Ammon's horn (tissue), 1 donor: Measurements from ENCODE around the gene BAD.

Source experiments
- DNase-seq: peaks from one replicate; pipeline ENCODE4 v3.0.0-alpha.2; 2016; ENCODE audit warnings: low spot score

Gene BAD

DNA sequence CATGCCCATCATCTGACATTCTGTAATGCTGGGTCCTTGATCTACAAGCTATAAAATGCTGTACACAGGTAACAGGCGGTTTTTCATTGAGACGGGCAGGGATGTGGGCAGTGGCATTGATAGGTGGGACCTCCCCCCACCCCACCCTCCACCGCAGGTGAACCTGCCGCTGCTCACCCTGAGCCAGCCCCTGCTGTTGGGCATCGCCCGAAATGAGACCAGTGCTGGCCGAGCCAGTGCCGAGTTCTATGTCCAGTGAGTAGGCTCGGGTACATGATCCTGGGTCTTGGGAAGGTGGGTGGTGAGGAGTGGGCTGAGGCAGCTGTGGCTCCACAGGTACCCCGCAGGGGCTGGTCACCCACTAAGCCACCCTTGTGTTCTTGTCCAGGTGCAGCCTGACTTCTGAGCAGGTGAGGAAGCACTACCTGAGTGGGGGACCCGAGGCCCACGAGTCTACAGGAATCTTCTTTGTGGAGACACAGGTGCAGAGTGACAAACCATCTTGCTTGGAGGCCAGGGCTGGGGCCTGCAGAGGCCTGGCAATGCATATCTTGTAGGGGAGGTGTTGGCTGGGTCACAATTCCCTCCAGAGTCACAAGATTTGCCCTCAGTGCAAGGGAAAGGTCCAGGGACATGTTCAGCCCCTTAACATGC lies 55.2 kb downstream of the BAD start:
- DNase-seq, result no peak

GRCh38 chr11:64227405-64227956 lies 57.0 kb downstream of the BAD start:
- DNase-seq, result no peak

GRCh38 chr11:64226507-64227051 lies 57.9 kb downstream of the BAD start:
- peak; percentile 66 for DNase-seq

GRCh38 chr11:64225608-64226506 lies 58.6 kb downstream of the BAD start, which contains the start of the genes NUDT22 and TRPT1:
TSS of gene NUDT22 (plus strand) at chr11:64226274. CDS start at chr11:64226653, 379 bp downstream.
TSS of gene TRPT1 (minus strand) at chr11:64226186. CDS start at chr11:64225860, 326 bp downstream.
- peak; percentile 91 for DNase-seq

DNA sequence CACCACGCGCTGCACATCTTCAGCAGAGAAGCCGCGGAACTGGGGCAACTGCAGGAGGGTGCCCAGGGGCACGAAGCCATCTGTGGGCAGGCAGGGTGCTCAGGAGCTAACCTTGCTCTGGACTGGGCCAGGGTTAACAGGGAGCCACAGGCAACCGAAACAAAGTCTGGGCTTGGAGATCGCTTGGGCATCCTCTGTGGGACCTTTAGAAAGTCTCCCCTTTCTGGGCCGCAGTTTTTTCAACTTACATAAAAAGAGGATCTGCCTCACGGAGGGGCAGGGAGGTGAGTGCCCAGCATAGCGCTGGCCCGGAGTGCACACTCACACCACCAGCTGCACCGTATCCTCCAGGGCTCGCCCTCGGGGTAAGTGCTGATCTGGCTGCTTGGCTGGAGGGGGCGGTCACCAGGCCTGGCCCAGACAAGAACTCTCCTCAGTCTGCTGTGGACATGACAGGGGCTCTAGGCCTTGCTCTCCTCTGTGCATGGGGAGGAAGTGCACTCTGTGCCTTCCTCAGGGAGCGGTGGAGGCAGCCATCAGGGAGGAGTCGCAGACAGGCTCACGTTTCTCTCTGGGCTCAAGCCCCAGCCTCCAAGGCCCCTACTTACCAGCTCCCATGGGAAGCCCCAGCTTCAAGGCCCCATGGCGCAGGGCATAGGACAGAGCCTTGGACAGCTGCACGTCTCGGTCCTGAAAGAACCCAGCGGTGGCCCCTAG lies 59.4 kb downstream of the BAD start:
- DNase-seq, result no peak

DNA sequence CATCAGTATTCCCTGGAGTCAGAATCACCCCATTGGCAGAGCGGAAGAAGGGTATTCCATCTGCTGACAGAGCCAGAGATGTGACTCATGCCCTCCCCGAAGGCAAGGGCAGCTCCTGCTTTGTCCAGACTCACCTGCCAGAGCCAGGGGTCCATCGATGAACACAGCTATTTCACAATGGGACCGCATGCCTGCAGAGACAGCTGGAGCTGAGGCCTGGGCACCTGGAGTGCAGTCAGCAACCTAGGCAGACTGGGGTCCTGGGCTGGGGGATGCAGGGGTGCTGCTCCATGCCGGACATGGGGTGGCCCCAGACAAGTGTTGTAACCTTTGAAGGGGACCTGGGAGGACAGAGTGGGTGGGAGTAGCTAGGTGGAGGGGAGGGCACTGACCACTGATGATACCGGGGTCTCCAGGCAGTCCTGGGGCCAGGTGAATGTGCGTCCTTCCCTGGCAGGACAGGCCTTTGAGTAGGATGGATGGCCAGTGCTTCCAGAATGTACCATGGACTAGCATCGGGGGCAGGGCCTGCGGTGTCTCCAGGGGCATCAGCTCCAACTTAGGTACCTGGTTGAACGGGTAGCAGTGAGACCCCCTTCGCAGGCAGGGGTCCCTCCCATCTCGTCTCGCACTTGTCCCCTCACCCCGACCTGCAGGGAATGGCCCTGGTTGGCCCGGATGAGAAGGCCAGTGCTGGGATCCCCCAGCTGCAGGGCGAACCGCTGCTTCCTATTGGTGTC lies 60.1 kb downstream of the BAD start:
- no peak for DNase-seq

DNA sequence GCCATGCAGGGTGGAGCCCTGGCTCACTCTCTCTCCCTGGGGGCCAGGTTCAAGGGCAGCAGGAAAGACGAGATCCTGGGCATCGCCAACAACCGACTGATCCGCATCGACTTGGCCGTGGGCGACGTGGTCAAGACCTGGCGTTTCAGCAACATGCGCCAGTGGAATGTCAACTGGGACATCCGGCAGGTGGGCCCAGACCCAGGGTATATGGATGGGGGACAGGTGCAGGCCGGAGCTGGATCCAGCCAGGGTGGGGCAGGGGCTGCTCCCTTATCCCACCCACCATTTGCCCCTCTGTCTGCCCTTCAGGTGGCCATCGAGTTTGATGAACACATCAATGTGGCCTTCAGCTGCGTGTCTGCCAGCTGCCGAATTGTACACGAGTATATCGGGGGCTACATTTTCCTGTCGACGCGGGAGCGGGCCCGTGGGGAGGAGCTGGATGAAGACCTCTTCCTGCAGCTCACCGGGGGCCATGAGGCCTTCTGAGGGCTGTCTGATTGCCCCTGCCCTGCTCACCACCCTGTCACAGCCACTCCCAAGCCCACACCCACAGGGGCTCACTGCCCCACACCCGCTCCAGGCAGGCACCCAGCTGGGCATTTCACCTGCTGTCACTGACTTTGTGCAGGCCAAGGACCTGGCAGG lies 61.3 kb downstream of the BAD start:
- no peak for DNase-seq

DNA sequence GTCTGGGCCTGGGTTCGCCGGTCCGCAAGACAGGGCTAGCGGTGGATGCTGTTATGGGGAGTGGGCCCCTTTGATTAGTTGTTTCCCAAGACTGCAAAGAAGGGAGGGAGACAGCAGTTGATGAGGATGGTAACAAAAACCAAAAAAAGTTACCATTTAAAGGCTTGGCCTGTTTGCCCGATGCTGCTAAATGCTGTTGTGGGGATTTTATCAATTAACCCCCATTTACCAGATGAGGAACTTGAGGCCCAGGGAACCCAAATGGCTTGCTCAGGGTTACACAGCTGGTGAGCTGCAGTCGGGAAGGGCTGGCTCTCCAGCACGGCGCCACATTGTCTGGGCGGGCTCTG lies 61.8 kb downstream of the BAD start:
- DNase-seq, result no peak

DNA sequence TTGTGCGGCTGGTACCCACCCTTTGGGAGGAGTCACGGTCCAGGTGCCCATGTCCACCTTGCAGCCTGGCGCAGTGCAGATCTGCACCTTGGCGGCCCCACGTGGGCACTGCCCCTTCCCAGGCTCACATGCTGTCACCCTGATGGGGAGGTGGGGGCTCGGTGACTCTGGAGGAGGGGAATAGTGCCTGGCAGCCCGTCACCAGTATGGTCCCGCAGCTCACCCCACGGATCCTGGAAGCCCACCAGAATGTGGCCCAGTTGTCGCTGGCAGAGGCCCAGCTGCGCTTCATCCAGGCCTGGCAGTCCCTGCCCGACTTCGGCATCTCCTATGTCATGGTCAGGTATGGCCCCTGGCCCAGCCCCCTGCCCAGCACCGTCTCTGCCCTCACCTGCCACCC lies 63.7 kb downstream of the BAD start:
- no peak for DNase-seq

DNA sequence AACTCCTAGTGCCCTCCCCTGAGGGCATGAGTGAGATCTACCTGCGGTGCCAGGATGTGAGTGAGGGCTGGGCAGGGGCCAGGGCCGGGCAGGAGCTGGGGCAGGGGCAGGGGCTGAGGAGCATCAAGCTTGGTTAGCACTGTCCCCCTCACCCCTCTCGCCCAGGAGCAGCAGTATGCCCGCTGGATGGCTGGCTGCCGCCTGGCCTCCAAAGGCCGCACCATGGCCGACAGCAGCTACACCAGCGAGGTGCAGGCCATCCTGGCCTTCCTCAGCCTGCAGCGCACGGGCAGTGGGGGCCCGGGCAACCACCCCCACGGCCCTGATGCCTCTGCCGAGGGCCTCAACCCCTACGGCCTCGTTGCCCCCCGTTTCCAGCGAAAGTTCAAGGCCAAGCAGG lies 64.2 kb downstream of the BAD start:
- no peak for DNase-seq
